Neural progenitor cell (in vitro differentiated cells): ENCODE results near the gene TEAD2. TPM values are rescaled to one million over a fixed set of nuclear protein-coding genes. Genes with fewer than 3 reads are reported as not detected.

ENCODE experiments used
- DNase-seq: peaks from one replicate; pipeline ENCODE4 v3.0.0-alpha.2; 2016; ENCODE audit warnings: low spot score
- H2AFZ ChIP-seq: fragments of 200-600 bp; sonication (generic); replicated peaks from 2 replicates; pipeline ENCODE4 v1.6.1; 2016; ENCODE audit warnings: antibody characterized with exemption
- H3F3A ChIP-seq: fragments of 200-600 bp; sonication (generic); 2 replicates; pipeline ENCODE4 v1.6.1; 2016; ENCODE audit warnings: antibody characterized with exemption, low read depth
- H3K27ac ChIP-seq: fragments of 200-600 bp; sonication (generic); 2 replicates; pipeline ENCODE4 v1.5.1; 2016; ENCODE audit warnings: mild to moderate bottlenecking
- H3K27me3 ChIP-seq: fragments of 200-600 bp; sonication (generic); 2 replicates; pipeline ENCODE4 v1.6.1; 2016; ENCODE audit warnings: mild to moderate bottlenecking, moderate library complexity
- H3K36me3 ChIP-seq: fragments of 200-600 bp; sonication (generic); 2 replicates; pipeline ENCODE4 v1.5.1; 2016
- H3K4me1 ChIP-seq: fragments of 200-600 bp; sonication (generic); 2 replicates; pipeline ENCODE4 v1.6.1; 2016; ENCODE audit warnings: mixed run types
- H3K4me2 ChIP-seq: fragments of 200-600 bp; sonication (generic); 2 replicates; pipeline ENCODE4 v1.6.1; 2016
- H3K4me3 ChIP-seq: fragments of 200-600 bp; sonication (generic); 2 replicates; pipeline ENCODE4 v1.5.1; 2016
- H3K79me2 ChIP-seq: fragments of 200-600 bp; sonication (generic); 2 replicates; pipeline ENCODE4 v1.6.1; 2016; ENCODE audit warnings: low read depth
- H3K9ac ChIP-seq: fragments of 200-600 bp; sonication (generic); 2 replicates; pipeline ENCODE4 v1.6.1; 2016
- H3K9me3 ChIP-seq: fragments of 200-600 bp; sonication (generic); 2 replicates; pipeline ENCODE4 v1.5.1; 2016; ENCODE audit warnings: low read depth
- H4K20me1 ChIP-seq: fragments of 200-600 bp; sonication (generic); 2 replicates; pipeline ENCODE4 v1.6.1; 2016; ENCODE audit warnings: low read depth
- H3K27ac Mint-ChIP-seq: 3 replicates; pipeline ENCODE4 v1.8.0; 2021; ENCODE audit warnings: mixed read lengths
- H3K27me3 Mint-ChIP-seq: 2 replicates; pipeline ENCODE4 v1.8.0; 2022; ENCODE audit warnings: low read depth, mild to moderate bottlenecking, inconsistent platforms, moderate library complexity, mixed read lengths; ENCODE audit not compliant: insufficient read depth
- H3K36me3 Mint-ChIP-seq: 3 replicates; pipeline ENCODE4 v1.8.0; 2021; ENCODE audit warnings: mixed read lengths
- H3K4me1 Mint-ChIP-seq: 3 replicates; pipeline ENCODE4 v1.8.0; 2021; ENCODE audit warnings: mixed read lengths
- H3K4me3 Mint-ChIP-seq: 3 replicates; pipeline ENCODE4 v1.8.0; 2021; ENCODE audit warnings: mild to moderate bottlenecking, moderate library complexity, mixed read lengths
- H3K9me3 Mint-ChIP-seq: 3 replicates; pipeline ENCODE4 v1.8.0; 2020; ENCODE audit warnings: mixed read lengths
- CTCF ChIP-seq: fragments of 200-600 bp; sonication (generic); IDR thresholded peaks from 2 replicates; pipeline ENCODE4 v1.5.1; 2017; ENCODE audit warnings: antibody characterized with exemption, mild to moderate bottlenecking
- EZH2 ChIP-seq: fragments of 200-600 bp; sonication (generic); IDR thresholded peaks from 2 replicates; pipeline ENCODE4 v1.6.1; 2017; ENCODE audit warnings: antibody characterized with exemption, mild to moderate bottlenecking, moderate library complexity
- EZH2phosphoT487 ChIP-seq: fragments of 200-600 bp; sonication (generic); IDR thresholded peaks from 2 replicates; pipeline ENCODE4 v1.6.1; 2017; ENCODE audit warnings: antibody characterized with exemption
- total RNA-seq: library from RNA; depleted of rRNA; stranded (reverse); fragments of >200 nt; gene quantifications from 2 replicates; pipeline ENCODE4 v1.2.3, GENCODE V29; 2015; ENCODE audit warnings: low replicate concordance

TEAD2 gene
- total RNA-seq: 125 and 193 TPM in 2 replicates

- Histone ChIP-seq H3K4me1 (peaks cover 16% of the 10 kb centered on the region), H3K9ac (peak within 1 kb of the TSS; percentile 90), H2AFZ (no peak within 1 kb of the TSS), H3K36me3 (peaks cover 6% of the 10 kb centered on the region), H3K4me3 (peak within 1 kb of the TSS; percentile 76), H3K27me3 (no peaks in the 10 kb centered on the region), H3K79me2 (peaks cover 59% of the 10 kb centered on the region), H3K27ac (peak within 1 kb of the TSS; percentile 94), H4K20me1 (peaks cover 6% of the 10 kb centered on the region), H3F3A (peaks cover 27% of the 10 kb centered on the region), H3K4me2 (peak within 1 kb of the TSS; percentile 95), H3K9me3 (no peaks in the 10 kb centered on the region)
- Mint-ChIP-seq H3K27me3 (peaks cover 10% of the 10 kb centered on the region), H3K36me3 (peaks cover 14% of the 10 kb centered on the region), H3K27ac (peak within 1 kb of the TSS; percentile 99), H3K4me1 (peaks cover 19% of the 10 kb centered on the region), H3K4me3 (no peak within 1 kb of the TSS), H3K9me3 (no peaks in the 10 kb centered on the region)
- TF ChIP-seq EZH2phosphoT487: no peak
- TF ChIP-seq EZH2: no peak
- TF ChIP-seq CTCF: no peak
- DNase-seq: peak; percentile 90
These were observed at the start of gene TEAD2 for GRCh38 chr19:49362048-49362928. TEAD2 (minus strand) TSS chr19:49362416; CDS start chr19:49360075, 2,341 bp downstream.

GRCh38 chr19:49411681-49412326, 49.6 kb upstream of the TEAD2 start:
- TF ChIP-seq CTCF (no peak), EZH2 (no peak)
- H3K79me2 ChIP-seq: no peaks in the 10 kb centered on the region
- H3K9ac ChIP-seq: no peak overlapping the region
- no peak overlapping the region for H3K4me3 ChIP-seq
- no peak overlapping the region for H3K4me3 Mint-ChIP-seq
- H3K27ac ChIP-seq: no peak overlapping the region
- H3K36me3 Mint-ChIP-seq: no peaks in the 10 kb centered on the region
- no peaks in the 10 kb centered on the region for H3K36me3 ChIP-seq
- H4K20me1 ChIP-seq: no peaks in the 10 kb centered on the region
- DNase-seq: no peak
- no peak overlapping the region for H2AFZ ChIP-seq
- H3K27me3 ChIP-seq: no peaks in the 10 kb centered on the region
- H3K9me3 Mint-ChIP-seq: no peaks in the 10 kb centered on the region
- peaks cover 31% of the 10 kb centered on the region for H3K4me1 ChIP-seq
- H3F3A ChIP-seq: peaks cover 4% of the 10 kb centered on the region
- H3K4me2 ChIP-seq: no peak overlapping the region
- no peaks in the 10 kb centered on the region for H3K9me3 ChIP-seq
- H3K4me1 Mint-ChIP-seq: peaks cover 27% of the 10 kb centered on the region
- no peak overlapping the region for H3K27ac Mint-ChIP-seq
- peaks cover 20% of the 10 kb centered on the region for H3K27me3 Mint-ChIP-seq

- Histone ChIP-seq H4K20me1 (no peaks in the 10 kb centered on the region), H3K4me1 (peaks cover 22% of the 10 kb centered on the region), H3K4me3 (no peak overlapping the region), H3K9me3 (no peaks in the 10 kb centered on the region), H3K36me3 (no peaks in the 10 kb centered on the region), H3K79me2 (no peaks in the 10 kb centered on the region), H2AFZ (no peak overlapping the region), H3F3A (peaks cover 6% of the 10 kb centered on the region), H3K27ac (no peak overlapping the region), H3K4me2 (no peak overlapping the region), H3K9ac (no peak overlapping the region), H3K27me3 (no peaks in the 10 kb centered on the region)
- no peak for DNase-seq
- Mint-ChIP-seq H3K27me3 (peaks cover 12% of the 10 kb centered on the region), H3K9me3 (no peaks in the 10 kb centered on the region), H3K27ac (no peak overlapping the region), H3K36me3 (no peaks in the 10 kb centered on the region), H3K4me1 (peaks cover 24% of the 10 kb centered on the region), H3K4me3 (no peak overlapping the region)
- TF ChIP-seq CTCF (no peak), EZH2phosphoT487 (no peak), EZH2 (no peak)
These were observed 47.3 kb upstream of the TEAD2 start for GRCh38 chr19:49409441-49410029.
